Lower leg skin (tissue), 3 donors: ENCODE measurements around the gene DR1.

Experiments
- CTCF ChIP-seq, 3 donors: fragments of 450-650 bp; IDR thresholded peaks; one replicate each; pipeline ENCODE4 v1.5.1; 2016; ENCODE audit warnings: antibody characterized with exemption in 3 of 3, mild to moderate bottlenecking in 3 of 3, moderate library complexity in 2 of 3
- POLR2A ChIP-seq, 2 donors: fragments of 450-650 bp; IDR thresholded peaks; one replicate each; pipeline ENCODE4 v1.6.1; 2016 to 2017; ENCODE audit warnings: antibody characterized with exemption in 2 of 2, mild to moderate bottlenecking in 1 of 2, moderate library complexity in 1 of 2

GRCh38 chr1:93330617-93331016 is 15.1 kb upstream of the DR1 start:
- TF ChIP-seq POLR2A (IDR thresholded peaks at IDR 0.05) (no peak), CTCF (IDR thresholded peaks at IDR 0.05) (no peak)
